ENCODE data around the gene TAC3.

The TAC3 gene

DNA sequence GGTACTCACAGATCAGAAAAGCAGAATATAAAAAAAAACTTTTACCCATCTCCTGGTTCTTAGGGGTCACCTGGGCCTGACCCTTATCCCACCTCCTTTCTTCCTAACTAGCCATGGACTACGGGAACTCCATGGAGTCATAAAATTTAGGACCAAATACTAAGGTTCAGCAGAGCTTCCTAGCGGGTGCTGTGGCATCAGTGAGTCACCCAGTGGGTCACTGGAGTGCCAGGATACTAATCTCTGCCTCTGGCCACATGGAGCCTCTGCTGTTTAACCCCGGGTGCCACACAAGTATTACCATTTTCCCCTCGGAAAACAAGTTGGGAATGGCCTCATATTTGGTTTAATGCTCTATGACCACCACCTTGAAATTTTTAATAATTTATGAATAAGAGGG, 16.9 kb downstream of the TAC3 start:
- no peak overlapping the region for H3K27ac ChIP-seq
- TF ChIP-seq, protein P1, sequence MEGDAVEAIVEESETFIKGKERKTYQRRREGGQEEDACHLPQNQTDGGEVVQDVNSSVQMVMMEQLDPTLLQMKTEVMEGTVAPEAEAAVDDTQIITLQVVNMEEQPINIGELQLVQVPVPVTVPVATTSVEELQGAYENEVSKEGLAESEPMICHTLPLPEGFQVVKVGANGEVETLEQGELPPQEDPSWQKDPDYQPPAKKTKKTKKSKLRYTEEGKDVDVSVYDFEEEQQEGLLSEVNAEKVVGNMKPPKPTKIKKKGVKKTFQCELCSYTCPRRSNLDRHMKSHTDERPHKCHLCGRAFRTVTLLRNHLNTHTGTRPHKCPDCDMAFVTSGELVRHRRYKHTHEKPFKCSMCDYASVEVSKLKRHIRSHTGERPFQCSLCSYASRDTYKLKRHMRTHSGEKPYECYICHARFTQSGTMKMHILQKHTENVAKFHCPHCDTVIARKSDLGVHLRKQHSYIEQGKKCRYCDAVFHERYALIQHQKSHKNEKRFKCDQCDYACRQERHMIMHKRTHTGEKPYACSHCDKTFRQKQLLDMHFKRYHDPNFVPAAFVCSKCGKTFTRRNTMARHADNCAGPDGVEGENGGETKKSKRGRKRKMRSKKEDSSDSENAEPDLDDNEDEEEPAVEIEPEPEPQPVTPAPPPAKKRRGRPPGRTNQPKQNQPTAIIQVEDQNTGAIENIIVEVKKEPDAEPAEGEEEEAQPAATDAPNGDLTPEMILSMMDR (conservative IDR thresholded peaks at IDR 0.05): no peak

DNA sequence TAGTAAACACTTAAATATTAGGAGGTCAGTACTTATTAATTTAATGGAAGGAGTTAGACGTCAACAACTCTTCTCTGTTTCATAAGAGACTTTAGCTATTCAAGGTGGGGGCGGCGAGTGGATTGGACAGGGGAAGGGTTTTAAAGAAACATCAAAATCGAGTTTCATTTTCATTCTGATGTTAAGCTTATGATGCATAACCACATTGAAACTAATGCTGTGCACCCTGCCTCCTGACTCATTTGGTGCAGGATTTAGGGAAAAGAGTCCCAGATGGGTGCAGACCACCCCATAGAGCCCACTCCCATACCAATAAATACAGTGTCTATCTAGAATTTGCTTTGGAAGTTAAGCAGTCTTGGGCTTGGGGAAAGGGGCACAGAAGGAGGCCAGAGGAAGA, 17.3 kb downstream of the TAC3 start:
- TF ChIP-seq, protein P1 (conservative IDR thresholded peaks at IDR 0.05): no peak
- no peak overlapping the region for H3K27ac ChIP-seq

GRCh38 chr12:56998316-56998715, 18.0 kb downstream of the TAC3 start:
- no peak overlapping the region for H3K27ac ChIP-seq
- TF ChIP-seq, protein P1 (conservative IDR thresholded peaks at IDR 0.05): no peak

GRCh38 chr12:56996793-56997545, 19.4 kb downstream of the TAC3 start:
- TF ChIP-seq, protein P1 (conservative IDR thresholded peaks at IDR 0.05): no peak
- H3K27ac ChIP-seq: peak overlapping the region; percentile 44

DNA sequence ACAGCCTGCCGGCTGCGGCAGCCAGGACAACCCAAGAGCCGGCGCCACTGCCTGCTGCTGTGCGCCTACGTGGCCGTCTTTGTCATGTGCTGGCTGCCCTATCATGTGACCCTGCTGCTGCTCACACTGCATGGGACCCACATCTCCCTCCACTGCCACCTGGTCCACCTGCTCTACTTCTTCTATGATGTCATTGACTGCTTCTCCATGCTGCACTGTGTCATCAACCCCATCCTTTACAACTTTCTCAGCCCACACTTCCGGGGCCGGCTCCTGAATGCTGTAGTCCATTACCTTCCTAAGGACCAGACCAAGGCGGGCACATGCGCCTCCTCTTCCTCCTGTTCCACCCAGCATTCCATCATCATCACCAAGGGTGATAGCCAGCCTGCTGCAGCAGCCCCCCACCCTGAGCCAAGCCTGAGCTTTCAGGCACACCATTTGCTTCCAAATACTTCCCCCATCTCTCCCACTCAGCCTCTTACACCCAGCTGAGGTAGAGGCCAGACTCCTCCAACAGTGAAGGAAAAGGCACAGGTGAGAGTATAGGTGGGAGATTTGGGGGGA, 20.3 kb downstream of the TAC3 start:
- peak overlapping the region; percentile 44 for H3K27ac ChIP-seq
- TF ChIP-seq, protein P1 (conservative IDR thresholded peaks at IDR 0.05): no peak

- H3K27ac ChIP-seq: no peak overlapping the region
- TF ChIP-seq, protein P1 (conservative IDR thresholded peaks at IDR 0.05): no peak
These were observed 21.0 kb downstream of the TAC3 start for GRCh38 chr12:56995201-56995929.

DNA sequence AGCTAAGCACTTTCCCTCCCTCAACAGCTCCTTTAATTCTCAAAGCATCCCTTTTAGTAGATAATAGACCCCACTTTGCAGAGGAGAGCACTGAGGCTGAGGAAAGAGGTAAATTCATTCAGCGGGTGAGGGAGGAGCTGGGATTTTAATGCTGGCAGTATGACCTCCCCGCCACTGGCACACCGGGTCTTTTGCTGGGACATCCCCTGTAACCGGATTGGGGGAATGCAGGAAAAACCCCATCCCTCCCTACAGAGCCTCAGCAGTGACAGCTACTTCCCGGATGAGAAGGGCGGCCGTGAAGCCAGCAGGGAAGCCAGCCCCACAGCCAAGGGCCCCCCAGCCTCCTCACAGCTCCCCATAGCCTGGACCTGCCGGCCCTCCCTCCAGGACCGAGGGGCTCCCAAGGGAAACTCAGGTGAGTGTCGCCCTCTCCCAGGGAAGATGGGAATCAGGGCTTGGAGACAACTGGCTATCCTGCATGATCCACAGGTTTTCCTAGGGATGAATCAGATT, 22.0 kb downstream of the TAC3 start:
- TF ChIP-seq, protein P1 (conservative IDR thresholded peaks at IDR 0.05): no peak
- no peak overlapping the region for H3K27ac ChIP-seq

All from VCaP (cell line).